NCI-H146 treated with DMSO at 0.1 percent for 48 hours (cell line): ENCODE results near the gene FSCN2.
A peak's percentile ranks its signal among the peaks of the same experiment; 100 is the strongest.
"Not testable (repeated sequence)": the region's sequence is repeated elsewhere in the genome, so short reads cannot be mapped to it uniquely, and the experiment has no call there.

ENCODE experiments used
- DNase-seq: peaks from one replicate; lab custom pipeline; 2025; ENCODE audit not compliant: unreplicated experiment; lab: John Stamatoyannopoulos, UW

The FSCN2 gene

DNA sequence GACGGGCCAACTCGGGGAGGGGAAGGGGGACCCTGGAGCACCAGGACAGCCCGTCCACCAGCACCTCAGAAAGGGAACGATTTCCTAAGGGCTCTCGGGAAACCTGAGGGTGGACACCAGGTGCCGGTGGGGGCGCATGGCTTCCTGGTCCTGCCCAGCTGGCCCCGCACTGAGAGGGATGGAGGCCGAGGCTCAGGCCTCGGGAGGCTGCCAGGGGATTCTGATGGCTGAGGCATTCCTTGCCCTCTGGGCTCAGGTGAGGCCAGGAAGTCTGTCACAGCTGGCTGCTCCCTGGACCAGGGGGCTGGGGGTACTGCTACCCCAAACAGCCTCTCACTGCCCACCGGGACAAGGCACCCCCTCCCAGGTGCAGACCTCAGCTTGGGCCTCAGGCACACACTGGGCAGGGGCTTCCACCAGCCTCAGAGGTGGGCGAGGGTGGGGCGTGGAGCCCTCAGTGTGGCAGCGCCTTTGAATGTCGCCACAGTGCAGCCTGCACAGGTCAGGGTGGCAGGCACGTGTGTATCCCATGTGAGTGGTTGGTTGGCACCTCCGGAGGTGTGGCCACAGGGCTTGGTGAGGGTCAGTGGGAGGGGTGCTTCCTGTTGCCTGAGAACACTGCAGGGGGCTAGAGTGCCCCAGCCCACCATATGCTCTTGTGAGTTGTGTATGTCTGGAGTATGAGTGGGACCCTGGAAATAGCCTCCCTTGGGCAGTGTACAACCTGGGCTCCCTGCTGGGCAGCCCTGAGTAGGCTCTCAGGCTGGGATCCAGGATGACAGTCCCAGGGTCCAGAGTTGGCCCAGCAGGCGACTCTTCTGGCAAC is 3.9 kb upstream of the FSCN2 start:
- no peak for DNase-seq

DNA sequence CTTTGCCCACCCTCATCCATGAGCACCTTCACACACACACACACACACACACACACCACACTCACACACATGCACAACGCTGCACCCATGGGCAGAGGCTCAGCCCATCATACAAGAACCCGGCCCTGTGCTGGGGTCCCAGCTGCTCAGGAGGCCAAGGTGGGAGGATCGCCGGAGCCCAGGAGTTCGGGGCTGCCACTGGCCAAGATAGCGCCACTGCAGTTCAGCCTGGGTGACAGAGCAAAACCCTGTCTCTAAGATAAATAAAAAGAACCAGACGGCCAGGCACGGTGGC is 3.4 kb upstream of the FSCN2 start:
- no peak for DNase-seq

DNA sequence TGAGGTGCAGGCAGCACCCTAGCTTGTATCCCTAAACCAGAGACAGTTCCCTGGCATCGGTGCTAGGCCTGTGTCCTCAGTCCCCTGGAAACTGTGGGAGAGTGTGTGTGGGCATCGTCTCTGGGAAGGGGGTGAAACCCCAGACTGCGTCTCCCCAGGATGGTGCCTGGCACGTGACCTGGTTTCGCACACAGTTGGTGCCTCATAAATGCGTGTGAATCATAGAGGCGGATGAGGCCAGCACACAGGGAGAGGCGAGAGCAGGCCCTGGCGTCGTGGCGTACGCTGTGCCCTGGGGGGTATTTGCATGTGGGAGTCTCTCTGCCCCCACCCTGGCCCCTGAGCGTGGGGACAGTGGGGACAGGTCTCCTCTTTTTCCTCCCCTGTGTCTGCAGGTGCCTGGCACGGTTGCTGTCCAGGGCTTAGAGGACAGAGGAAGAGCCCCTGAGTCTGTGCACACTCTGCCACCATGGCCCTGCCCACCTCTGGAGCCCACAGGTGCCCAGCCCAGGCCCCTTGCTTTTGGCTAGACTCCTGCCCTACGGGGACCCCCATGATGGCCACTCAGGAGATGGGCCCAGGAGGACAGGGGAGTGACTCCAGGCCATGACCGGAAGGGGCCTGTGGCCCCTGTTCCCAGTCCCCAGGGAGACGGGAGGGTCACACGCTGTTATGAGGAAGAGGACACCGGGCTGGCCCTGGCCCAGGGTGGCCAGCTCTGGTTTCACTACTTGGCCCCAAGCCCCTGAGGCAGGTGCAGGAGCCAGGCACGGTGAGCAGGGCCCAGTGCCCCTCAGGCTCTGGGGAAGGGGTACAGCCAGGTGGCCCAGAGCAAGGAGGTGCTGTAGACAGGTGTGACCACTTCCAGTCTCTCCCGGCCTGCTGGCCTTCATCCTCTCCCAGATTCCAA is 1.3 kb upstream of the FSCN2 start:
- no peak for DNase-seq

DNA sequence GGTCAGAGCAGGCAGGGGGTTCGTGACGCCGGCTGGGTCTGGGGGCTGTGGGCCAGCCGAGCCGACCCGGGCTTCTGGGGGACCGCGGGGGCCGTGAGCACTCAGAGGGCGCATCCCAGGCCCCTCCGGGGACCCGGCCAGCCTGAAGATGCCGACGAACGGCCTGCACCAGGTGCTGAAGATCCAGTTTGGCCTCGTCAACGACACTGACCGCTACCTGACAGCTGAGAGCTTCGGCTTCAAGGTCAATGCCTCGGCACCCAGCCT is 140 bp downstream of the FSCN2 start:
- no peak for DNase-seq

- DNase-seq: peak; percentile 57
Observed at GRCh38 chr17:81528651-81529436, 667 bp downstream of the FSCN2 start.

GRCh38 chr17:81529437-81529803 is 1.2 kb downstream of the FSCN2 start:
- no peak for DNase-seq

GRCh38 chr17:81531013-81531412 is 2.8 kb downstream of the FSCN2 start:
- not testable (repeated sequence) for DNase-seq

- not testable (repeated sequence) for DNase-seq
Observed at GRCh38 chr17:81531998-81532404, 3.8 kb downstream of the FSCN2 start.

GRCh38 chr17:81532490-81533287 is 4.5 kb downstream of the FSCN2 start:
- no peak for DNase-seq

DNA sequence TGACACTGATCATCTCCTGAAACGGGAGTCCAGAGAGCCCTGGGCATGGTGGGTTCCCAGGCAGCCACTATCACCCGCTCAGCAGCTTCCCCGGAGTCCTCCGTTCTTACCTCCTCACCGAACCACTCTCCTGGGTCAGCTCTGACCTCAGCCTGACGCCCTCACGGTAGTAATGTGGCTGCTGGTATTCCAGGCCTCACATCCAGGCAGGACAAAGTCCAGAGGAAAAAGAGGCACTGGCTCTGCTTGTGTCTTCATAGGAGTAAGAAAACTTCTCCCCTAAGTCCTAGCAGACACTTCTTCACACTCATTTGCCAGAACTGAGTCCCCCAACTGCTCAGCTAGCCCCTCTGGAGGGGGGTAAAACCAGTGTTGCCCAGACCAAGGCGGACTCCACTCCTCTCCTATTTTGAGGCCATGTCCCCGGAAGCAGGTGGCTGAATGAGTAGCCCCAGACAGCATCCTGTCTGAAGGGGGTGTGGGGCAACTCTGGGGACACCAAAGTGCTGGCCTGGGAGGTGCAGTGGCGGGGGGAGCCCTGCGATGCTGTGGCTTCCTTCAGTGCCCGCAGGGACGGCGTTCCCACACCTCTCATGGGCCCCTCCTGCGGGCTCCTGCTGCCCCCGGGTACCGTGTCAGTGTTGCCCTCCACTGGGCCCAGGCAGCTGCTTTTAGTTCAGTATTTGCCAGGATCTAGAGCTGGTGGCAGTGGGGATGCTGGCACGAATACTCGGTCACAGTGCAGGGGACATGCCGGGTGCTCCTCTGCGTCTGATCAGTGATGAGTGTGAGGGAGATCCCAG is 5.4 kb downstream of the FSCN2 start:
- no peak for DNase-seq

DNA sequence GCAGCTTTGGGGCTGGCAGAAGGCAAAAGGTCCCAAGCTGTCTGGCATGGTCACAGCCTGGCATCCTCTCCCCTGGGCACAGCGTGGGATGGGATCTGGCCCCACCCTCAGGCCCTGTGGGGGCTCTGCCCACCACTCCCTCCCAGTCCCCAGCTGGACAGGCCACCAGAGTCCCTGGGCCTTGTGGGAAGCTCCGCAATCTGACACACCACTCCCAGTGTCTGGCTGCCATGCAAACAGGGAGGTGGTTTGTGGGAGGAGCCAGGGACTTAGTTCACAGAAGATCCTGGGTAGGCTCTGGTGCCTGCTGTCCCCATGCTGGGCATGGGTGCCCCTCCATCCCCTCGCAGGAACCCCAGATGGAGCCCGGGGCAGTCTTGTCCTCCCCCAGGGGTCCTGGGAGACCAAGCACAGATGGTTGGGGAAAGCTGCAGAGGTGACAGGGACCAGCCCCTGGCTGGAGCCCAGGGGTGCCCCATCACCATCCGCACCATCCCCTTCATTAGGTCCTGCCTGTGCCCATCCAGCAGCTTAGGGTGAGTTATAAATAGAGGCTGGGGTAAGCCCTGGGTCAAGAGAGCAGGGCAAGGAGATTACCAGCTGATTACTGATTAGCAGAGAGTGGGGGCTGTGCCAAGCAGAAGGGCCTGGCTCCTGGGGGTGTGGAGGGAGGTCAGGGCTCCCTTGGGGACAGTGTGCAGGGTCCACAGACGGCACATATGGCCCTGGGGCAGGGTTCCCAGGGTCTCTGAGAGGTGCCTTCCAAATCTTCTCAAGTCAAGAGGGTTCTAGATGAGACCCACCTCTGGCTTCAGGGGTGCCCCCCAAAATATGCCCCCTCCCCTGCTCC is 6.2 kb downstream of the FSCN2 start:
- DNase-seq: no peak

DNA sequence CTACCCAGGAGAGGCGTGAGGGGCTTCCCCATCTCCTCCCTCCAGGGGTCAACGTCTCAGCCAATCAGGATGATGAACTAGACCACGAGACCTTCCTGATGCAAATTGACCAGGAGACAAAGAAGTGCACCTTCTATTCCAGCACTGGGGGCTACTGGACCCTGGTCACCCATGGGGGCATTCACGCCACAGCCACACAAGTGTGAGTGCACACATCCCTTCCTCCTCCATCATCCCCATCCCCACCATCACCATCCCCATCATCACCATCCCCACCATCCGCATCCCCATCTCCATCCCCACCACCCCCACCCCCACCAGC is 6.8 kb downstream of the FSCN2 start:
- no peak for DNase-seq

GRCh38 chr17:81535480-81536298 is 7.5 kb downstream of the FSCN2 start:
- no peak for DNase-seq

GRCh38 chr17:81536299-81537290 is 8.4 kb downstream of the FSCN2 start:
- DNase-seq: no peak

DNA sequence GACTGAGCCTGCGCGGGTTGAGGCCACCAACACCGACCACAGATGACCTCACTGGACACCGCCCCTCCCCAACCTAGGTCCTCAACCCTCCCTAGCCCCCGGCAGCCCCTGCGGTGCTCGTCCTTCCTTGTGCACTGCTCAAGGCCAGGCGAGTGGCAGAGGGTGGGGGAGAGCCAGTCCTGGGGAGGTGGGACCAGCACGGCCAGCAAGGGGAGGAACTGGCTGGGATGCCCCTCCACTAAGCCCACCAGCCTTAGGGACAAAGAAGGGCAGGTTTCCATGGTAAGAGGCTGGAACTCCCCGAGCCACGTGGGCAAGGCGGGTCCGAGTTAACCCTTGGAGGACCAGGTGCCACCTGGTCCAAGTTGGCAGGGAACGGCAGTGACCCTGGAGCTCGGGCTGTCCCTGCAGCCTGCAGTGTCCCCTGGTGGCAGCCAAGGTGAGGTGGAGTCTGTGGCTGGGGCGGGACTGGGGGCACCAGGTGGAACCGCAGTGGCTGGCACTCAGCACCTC is 9.2 kb downstream of the FSCN2 start:
- no peak for DNase-seq

GRCh38 chr17:81537856-81538555 is 9.8 kb downstream of the FSCN2 start:
- DNase-seq: peak; percentile 35
